GM21529 (cell line): Measurements from ENCODE around the gene GPC6.

Experiments used
- ATAC-seq: cut with Tn5 transposase; IDR thresholded peaks from one replicate; pipeline ENCODE4 v1.9.1; 2021; ENCODE audit not compliant: unreplicated experiment

GPC6 gene

GRCh38 chr13:94140027-94140426 lies 913.4 kb downstream of the GPC6 start:
- ATAC-seq: no peak

DNA sequence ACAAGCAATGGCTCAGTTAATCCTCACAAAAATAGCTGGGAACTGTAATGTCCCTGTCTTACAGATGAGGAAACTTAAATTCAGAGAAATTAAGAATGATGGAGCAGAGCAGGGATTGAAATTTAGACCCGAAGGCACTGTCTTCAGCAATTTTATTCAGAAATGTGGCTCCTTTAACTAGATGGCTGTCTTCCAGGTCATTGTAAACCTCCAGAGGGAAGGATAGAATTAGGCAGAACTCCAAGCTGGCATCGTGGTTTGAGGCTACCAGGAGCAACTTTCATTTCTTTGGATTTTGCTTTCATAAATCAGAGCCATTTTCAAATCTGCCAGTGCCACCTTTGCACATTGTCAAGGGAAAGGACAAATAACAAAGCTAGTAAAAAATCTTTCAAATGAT lies 913.9 kb downstream of the GPC6 start:
- no peak for ATAC-seq

GRCh38 chr13:94143624-94144350 lies 917.2 kb downstream of the GPC6 start:
- ATAC-seq: no peak

GRCh38 chr13:94145966-94146365 lies 919.4 kb downstream of the GPC6 start:
- ATAC-seq: no peak

- no peak for ATAC-seq
Observed at GRCh38 chr13:94153586-94153985, 927.0 kb downstream of the GPC6 start.

DNA sequence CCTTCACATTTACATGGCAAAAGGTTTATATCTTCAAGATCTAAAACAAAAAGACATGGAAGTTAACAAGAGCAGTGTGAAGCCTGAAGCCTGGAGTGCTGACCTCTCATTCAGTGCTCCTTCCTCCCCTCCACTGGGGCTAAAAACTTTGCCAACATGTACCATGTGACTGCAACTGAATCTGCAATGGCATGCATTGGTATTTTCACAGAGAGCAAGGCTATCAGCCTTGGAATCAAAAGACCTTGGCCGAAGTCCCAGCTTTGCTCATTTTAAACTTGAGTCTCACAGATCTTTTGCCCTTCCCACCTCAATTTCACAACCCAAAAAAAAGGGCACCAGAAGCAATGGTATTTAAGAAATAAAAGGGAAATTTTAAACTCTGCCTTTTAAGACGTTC lies 927.8 kb downstream of the GPC6 start:
- no peak for ATAC-seq

- no peak for ATAC-seq
Observed at GRCh38 chr13:94157705-94158218, 931.2 kb downstream of the GPC6 start.

DNA sequence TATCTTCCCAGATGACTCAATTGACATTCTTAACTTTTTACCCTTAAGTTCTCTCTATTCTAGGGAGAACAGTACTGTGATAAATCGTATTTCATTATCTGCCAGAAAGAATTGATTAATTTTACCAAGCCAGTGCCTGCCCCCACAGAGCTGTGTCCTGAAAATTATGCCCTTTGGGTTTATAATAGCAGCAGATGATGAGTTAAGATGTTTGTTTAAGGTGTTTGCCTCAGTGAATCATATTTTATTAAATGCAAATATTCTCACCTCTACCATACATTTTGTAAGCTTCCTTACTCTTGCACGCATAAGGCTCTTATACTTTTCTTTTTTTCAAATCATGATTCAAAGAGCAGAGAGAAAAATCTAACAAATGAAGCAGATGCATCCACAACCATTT lies 934.3 kb downstream of the GPC6 start:
- ATAC-seq: no peak

GRCh38 chr13:94162289-94162688 lies 935.7 kb downstream of the GPC6 start:
- no peak for ATAC-seq

- ATAC-seq: no peak
Observed at GRCh38 chr13:94163535-94163934, 936.9 kb downstream of the GPC6 start.

DNA sequence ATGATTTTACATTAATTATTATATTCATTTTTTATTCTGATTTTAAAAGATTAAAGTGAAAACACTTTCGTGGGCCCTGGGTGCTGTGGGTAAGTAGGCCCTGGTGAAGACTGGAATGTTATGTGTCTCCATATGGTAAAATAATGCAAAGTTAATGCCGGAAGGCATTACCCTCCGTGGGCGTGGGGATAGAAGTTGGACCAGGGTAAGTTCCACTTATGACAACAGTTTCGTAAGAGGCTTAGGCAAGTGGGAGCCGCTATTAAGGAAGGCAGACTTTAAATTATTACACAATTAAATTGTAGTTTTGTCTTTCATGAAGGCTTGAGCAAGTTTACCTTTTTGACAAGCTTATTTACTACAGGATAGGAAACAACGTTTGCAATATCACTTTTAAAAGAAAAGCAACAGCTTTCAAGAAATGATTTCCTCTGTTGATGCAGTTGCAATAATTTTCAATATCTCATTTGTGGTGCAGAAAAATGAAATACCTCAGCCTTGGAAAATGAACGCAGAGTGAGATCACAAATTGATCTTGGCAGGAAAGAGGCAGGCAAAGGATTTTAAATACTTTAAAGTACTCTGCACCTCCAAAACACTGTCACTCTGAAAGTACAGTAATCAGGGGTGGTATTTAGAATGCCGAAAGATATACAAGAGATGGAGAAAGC lies 942.3 kb downstream of the GPC6 start:
- no peak for ATAC-seq

GRCh38 chr13:94169454-94170144 lies 943.0 kb downstream of the GPC6 start:
- ATAC-seq: no peak

- no peak for ATAC-seq
Observed at GRCh38 chr13:94170145-94170571, 943.6 kb downstream of the GPC6 start.

- no peak for ATAC-seq
Observed at GRCh38 chr13:94172416-94172815, 945.8 kb downstream of the GPC6 start.

- no peak for ATAC-seq
Observed at GRCh38 chr13:94173312-94173854, 946.8 kb downstream of the GPC6 start.

GRCh38 chr13:94174009-94174408 lies 947.4 kb downstream of the GPC6 start:
- ATAC-seq: no peak

GRCh38 chr13:94175076-94175475 lies 948.5 kb downstream of the GPC6 start:
- ATAC-seq: no peak

DNA sequence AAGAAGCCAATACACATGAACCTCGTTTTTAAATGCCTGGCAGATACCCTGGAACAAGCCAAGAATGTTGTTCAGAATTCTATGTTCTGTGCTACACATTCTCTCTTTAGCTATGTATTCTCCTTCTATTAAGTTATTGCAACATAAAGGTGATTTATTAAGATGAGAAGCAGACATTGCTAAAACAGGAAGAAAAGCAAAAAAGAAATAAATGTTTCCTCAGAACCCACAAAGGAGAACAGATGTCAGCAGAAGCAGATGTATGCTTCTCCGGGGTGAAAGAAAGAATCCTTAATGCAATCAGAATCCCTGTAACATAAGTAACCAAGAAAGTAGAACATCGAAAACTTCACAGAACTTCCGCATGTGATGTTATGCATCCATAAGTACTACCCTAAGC lies 950.0 kb downstream of the GPC6 start:
- ATAC-seq: no peak

- ATAC-seq: no peak
Observed at GRCh38 chr13:94177041-94177440, 950.4 kb downstream of the GPC6 start.

GRCh38 chr13:94178625-94179244 lies 952.1 kb downstream of the GPC6 start:
- ATAC-seq: no peak

GRCh38 chr13:94181461-94182107 lies 955.0 kb downstream of the GPC6 start:
- ATAC-seq: peak; percentile 67
